HG02840 (cell line): ENCODE results near the gene LGALS14.

Experiments used
- ATAC-seq: cut with Tn5 transposase; IDR thresholded peaks from one replicate; pipeline ENCODE4 v1.9.1; 2021; ENCODE audit warnings: mild to moderate bottlenecking, moderate library complexity, moderate number of reproducible peaks; ENCODE audit not compliant: unreplicated experiment, low FRiP score

The LGALS14 gene

GRCh38 chr19:39740395-39740794 lies 36.1 kb downstream of the LGALS14 start:
- no peak for ATAC-seq

GRCh38 chr19:39745643-39746042 lies 41.4 kb downstream of the LGALS14 start:
- no peak for ATAC-seq

- ATAC-seq = no peak
Observed at GRCh38 chr19:39746836-39747529, 42.7 kb downstream of the LGALS14 start.

GRCh38 chr19:39749981-39750380 lies 45.7 kb downstream of the LGALS14 start:
- no peak for ATAC-seq

- ATAC-seq = no peak
Observed at GRCh38 chr19:39752390-39752789, 48.1 kb downstream of the LGALS14 start.

- ATAC-seq = no peak
Observed at GRCh38 chr19:39752795-39753194, 48.5 kb downstream of the LGALS14 start.

- no peak for ATAC-seq
Observed at GRCh38 chr19:39754544-39754943, 50.3 kb downstream of the LGALS14 start.

DNA sequence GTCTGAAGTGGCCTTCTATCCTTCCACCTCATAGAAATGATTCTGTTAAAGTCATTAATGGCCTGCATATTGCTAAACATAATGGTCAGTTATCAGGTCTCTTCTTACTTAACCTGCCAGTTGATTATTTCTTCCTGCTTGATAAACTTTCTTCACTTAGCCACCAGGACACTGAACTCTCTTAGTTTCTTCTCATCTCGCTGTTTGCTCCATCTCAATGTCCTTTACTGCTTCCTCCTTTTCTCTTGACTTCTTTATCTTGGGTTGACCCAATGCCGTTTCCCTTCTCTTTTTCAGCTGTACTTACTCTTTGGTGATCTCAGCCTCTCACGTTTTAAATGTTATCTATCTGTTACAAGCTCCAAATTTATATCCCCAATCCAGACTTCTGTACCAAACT lies 50.7 kb downstream of the LGALS14 start:
- no peak for ATAC-seq
